GM12864 (cell line): Measurements from ENCODE around the gene DCAF12L2.

Experiments used
- DNase-seq: peaks from one replicate; pipeline ENCODE4 v3.0.0-alpha.2; 2011; ENCODE audit warnings: low read depth
- H3K4me3 ChIP-seq: 2 replicates; pipeline ENCODE4 v1.5.1; 2011; ENCODE audit warnings: mild to moderate bottlenecking, low read depth, low read length, control low read depth
- TF ChIP-seq, protein P1 (sequence below): IDR thresholded peaks from 2 replicates; pipeline ENCODE4 v1.5.1; 2011; ENCODE audit warnings: low read depth, mild to moderate bottlenecking, moderate library complexity, low read length, control low read depth, inconsistent platforms; ENCODE audit errors: missing control alignments

DCAF12L2 gene

DNA sequence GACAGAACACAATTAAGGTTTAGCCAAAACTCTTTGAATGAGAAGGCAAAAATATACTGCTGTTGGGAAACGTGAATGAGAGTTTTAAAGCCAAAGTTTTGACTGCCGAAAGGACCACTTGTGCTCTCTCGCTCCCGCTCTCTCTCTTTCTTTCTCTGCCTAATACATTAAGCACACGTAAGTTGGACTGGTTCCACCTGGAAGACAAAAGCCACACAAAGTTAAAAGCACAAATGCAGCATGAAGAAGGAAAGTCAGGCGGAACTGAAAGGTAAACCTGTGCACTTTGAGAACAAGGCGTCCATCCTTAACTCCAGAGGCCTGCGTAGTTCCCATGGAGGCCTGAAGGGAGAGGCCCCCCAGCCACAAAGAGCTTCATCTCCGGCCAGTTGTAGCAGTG, 1.9 kb downstream of the DCAF12L2 start:
- TF ChIP-seq, protein P1, sequence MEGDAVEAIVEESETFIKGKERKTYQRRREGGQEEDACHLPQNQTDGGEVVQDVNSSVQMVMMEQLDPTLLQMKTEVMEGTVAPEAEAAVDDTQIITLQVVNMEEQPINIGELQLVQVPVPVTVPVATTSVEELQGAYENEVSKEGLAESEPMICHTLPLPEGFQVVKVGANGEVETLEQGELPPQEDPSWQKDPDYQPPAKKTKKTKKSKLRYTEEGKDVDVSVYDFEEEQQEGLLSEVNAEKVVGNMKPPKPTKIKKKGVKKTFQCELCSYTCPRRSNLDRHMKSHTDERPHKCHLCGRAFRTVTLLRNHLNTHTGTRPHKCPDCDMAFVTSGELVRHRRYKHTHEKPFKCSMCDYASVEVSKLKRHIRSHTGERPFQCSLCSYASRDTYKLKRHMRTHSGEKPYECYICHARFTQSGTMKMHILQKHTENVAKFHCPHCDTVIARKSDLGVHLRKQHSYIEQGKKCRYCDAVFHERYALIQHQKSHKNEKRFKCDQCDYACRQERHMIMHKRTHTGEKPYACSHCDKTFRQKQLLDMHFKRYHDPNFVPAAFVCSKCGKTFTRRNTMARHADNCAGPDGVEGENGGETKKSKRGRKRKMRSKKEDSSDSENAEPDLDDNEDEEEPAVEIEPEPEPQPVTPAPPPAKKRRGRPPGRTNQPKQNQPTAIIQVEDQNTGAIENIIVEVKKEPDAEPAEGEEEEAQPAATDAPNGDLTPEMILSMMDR = no peak
- no peak overlapping the region for H3K4me3 ChIP-seq
- DNase-seq = no peak

DNA sequence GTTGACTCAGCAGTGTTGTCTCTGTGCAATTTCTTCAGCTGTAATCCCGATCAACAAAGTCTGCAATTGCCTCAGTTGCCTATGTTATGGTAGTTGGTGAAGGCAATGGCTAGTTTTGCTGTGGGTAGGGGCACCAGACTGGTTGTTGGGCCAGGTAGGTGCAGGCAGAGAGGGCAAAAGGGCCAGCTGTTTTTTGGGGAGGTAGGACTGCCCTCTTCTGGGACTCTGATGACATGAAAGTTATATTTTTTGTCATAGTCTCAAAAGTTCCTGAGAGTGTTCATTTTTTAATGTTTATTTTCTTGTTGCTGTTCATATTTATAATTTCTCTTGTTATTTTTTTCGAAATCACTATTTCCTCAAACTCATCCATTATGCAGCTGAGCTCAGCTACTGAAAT, 25.1 kb downstream of the DCAF12L2 start:
- TF ChIP-seq, protein P1 = no peak
- no peak for DNase-seq
- H3K4me3 ChIP-seq = no peak overlapping the region

DNA sequence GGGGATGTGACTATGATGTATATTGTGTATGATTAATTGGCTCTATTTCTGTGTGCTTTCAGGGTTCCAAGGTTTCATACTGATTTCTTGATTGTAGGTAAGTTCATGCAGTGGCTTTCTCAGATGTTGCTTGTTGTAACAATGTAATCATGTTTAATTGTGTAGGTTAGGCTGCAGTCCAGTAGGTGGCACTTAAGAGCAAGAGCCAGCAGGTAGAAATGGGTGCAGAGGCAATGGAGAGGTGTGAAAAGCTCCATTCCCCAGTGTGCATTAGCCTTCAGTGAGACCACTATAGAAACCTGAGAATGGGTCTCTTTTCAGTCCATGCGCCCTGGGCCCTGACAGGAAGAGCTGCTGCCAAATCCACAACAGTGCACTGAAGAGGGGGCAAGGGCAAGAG, 28.2 kb downstream of the DCAF12L2 start:
- DNase-seq = no peak

DNA sequence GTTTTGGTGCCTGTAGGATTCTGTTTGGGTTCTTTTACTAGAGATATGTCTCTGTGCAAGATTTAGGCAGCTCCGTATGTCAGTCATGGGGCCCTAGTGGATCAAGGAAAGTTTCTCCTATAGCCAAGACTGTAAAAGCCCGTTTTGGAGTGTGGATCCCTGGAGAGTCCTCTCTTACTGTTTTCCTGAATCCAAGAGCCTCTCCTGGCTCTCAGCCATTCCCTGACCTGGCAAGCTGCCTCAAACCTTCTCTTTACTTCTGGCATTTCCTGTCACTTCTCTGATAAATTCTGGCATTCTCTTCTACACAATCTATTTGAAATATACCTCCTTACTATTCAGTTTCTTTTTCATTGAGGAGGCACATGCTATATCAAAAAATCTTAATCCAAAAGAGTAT, 41.4 kb downstream of the DCAF12L2 start:
- TF ChIP-seq, protein P1 = no peak
- DNase-seq = no peak
- no peak overlapping the region for H3K4me3 ChIP-seq

More for the DNA sequence above, 28.2 kb downstream of the DCAF12L2 start:
- no peak overlapping the region for H3K4me3 ChIP-seq
- TF ChIP-seq, protein P1 = peak; percentile 19
